Measurements from ENCODE around the gene TSPAN33.
"Not testable (repeated sequence)": the region's sequence is repeated elsewhere in the genome, so short reads cannot be mapped to it uniquely, and the experiment has no call there.

Gene TSPAN33

GRCh38 chr7:129170441-129171021 is 26.0 kb downstream of the TSPAN33 start:
- DNase-seq (ENCODE audit: low read depth), result no peak

- not testable (repeated sequence) for DNase-seq (ENCODE audit: low read depth)
Measured at GRCh38 chr7:129173861-129174260, 29.4 kb downstream of the TSPAN33 start.

GRCh38 chr7:129176916-129177710 is 32.6 kb downstream of the TSPAN33 start:
- no peak for DNase-seq (ENCODE audit: low read depth)

GRCh38 chr7:129184981-129185670 is 40.6 kb downstream of the TSPAN33 start:
- no peak for DNase-seq (ENCODE audit: low read depth)

GRCh38 chr7:129186749-129187260 is 42.3 kb downstream of the TSPAN33 start:
- DNase-seq (ENCODE audit: low read depth), result no peak

GRCh38 chr7:129187681-129188371 is 43.3 kb downstream of the TSPAN33 start:
- no peak for DNase-seq (ENCODE audit: low read depth)

GRCh38 chr7:129188372-129188891 is 43.9 kb downstream of the TSPAN33 start, which contains the start of gene SMO:
TSS of gene SMO (plus strand) at chr7:129188633. CDS start at chr7:129189152, 519 bp downstream.
- no peak for DNase-seq (ENCODE audit: low read depth)

- DNase-seq (ENCODE audit: low read depth), result no peak
Measured at GRCh38 chr7:129188892-129189660, 44.6 kb downstream of the TSPAN33 start.

GRCh38 chr7:129189661-129190310 is 45.3 kb downstream of the TSPAN33 start:
- DNase-seq (ENCODE audit: low read depth), result no peak

GRCh38 chr7:129191272-129191671 is 46.8 kb downstream of the TSPAN33 start:
- no peak for DNase-seq (ENCODE audit: low read depth)

- no peak for DNase-seq (ENCODE audit: low read depth)
Measured at GRCh38 chr7:129193892-129194291, 49.4 kb downstream of the TSPAN33 start.

GRCh38 chr7:129197771-129198170 is 53.3 kb downstream of the TSPAN33 start:
- DNase-seq (ENCODE audit: low read depth), result no peak

GRCh38 chr7:129199406-129199805 is 54.9 kb downstream of the TSPAN33 start:
- no peak for DNase-seq (ENCODE audit: low read depth)

- no peak for DNase-seq (ENCODE audit: low read depth)
Measured at GRCh38 chr7:129202058-129202777, 57.7 kb downstream of the TSPAN33 start.

- no peak for DNase-seq (ENCODE audit: low read depth)
Measured at GRCh38 chr7:129203050-129203741, 58.7 kb downstream of the TSPAN33 start.

GRCh38 chr7:129205126-129205818 is 60.8 kb downstream of the TSPAN33 start:
- no peak for DNase-seq (ENCODE audit: low read depth)

GRCh38 chr7:129205987-129206785 is 61.7 kb downstream of the TSPAN33 start:
- DNase-seq (ENCODE audit: low read depth), result no peak

- DNase-seq (ENCODE audit: low read depth), result no peak
Measured at GRCh38 chr7:129208667-129209066, 64.2 kb downstream of the TSPAN33 start.

All from fibroblast of the conjunctiva (primary cell).